Uterus (tissue), 2 donors: ENCODE results near the gene HLF.

Source experiments
- POLR2A ChIP-seq, 2 donors: fragments of 450-650 bp; IDR thresholded peaks; one replicate each; pipeline ENCODE4 v1.6.1; 2016; ENCODE audit warnings: antibody characterized with exemption in 2 of 2, mild to moderate bottlenecking in 1 of 2, moderate library complexity in 1 of 2
- TF ChIP-seq, protein P1 (sequence below), 4 experiments: fragments of 200-600 bp in 2 of 4; fragments of 450-650 bp in 2 of 4; sonication (generic) in 2 of 4; IDR thresholded peaks; one replicate each; pipeline ENCODE4 v1.5.1; 2016 to 2019; ENCODE audit warnings: antibody characterized with exemption in 4 of 4, mild to moderate bottlenecking in 2 of 4, moderate library complexity in 1 of 4

DNA sequence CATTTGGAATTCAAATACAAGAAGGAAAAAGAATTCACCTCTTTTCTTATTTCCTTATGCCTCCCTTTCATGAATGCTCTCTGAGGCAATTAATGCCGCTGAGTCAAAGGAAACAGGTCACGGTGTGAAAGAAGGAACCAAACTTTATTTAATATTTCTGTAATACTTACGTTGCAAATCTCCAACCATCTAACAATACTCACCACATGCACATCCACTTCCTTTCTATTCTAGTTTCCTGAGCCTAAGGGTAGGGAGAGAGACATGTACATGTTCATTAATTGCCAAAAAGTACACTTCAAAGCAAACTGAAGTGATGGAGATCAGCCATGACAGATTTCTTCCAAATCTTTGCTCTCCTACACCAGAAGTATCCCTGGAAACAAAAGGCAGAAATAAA is 47.9 kb upstream of the HLF start:
- TF ChIP-seq POLR2A (IDR thresholded peaks at IDR 0.05): no peak
- TF ChIP-seq, protein P1, sequence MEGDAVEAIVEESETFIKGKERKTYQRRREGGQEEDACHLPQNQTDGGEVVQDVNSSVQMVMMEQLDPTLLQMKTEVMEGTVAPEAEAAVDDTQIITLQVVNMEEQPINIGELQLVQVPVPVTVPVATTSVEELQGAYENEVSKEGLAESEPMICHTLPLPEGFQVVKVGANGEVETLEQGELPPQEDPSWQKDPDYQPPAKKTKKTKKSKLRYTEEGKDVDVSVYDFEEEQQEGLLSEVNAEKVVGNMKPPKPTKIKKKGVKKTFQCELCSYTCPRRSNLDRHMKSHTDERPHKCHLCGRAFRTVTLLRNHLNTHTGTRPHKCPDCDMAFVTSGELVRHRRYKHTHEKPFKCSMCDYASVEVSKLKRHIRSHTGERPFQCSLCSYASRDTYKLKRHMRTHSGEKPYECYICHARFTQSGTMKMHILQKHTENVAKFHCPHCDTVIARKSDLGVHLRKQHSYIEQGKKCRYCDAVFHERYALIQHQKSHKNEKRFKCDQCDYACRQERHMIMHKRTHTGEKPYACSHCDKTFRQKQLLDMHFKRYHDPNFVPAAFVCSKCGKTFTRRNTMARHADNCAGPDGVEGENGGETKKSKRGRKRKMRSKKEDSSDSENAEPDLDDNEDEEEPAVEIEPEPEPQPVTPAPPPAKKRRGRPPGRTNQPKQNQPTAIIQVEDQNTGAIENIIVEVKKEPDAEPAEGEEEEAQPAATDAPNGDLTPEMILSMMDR (IDR thresholded peaks at IDR 0.05): no peak
